T-helper 2 cell treated with Interferon-gamma antibody and Interleukin-4, amounts not matched to agents 5 μg/mL and 100 μg/mL, for 36 hours (primary cell): Measurements from ENCODE around the gene DISP3.

Experiments used
- DNase-seq: peaks from one replicate; pipeline ENCODE4 v3.0.0; 2021; ENCODE audit warnings: low spot score
- H3K27ac Mint-ChIP-seq: one replicate; pipeline ENCODE4 v1.8.0; 2021; ENCODE audit warnings: mild to moderate bottlenecking, mixed read lengths
- H3K27me3 Mint-ChIP-seq: one replicate; pipeline ENCODE4 v1.8.0; 2021; ENCODE audit warnings: low read depth, mixed read lengths
- H3K36me3 Mint-ChIP-seq: one replicate; pipeline ENCODE4 v1.8.0; 2021; ENCODE audit warnings: low read depth, mixed read lengths
- H3K4me1 Mint-ChIP-seq: one replicate; pipeline ENCODE4 v1.8.0; 2021; ENCODE audit warnings: low read depth, mixed read lengths
- H3K4me3 Mint-ChIP-seq: one replicate; pipeline ENCODE4 v1.8.0; 2022; ENCODE audit warnings: mild to moderate bottlenecking, moderate library complexity, mixed read lengths
- H3K9me3 Mint-ChIP-seq: one replicate; pipeline ENCODE4 v1.8.0; 2021; ENCODE audit warnings: mixed read lengths

Gene DISP3

DNA sequence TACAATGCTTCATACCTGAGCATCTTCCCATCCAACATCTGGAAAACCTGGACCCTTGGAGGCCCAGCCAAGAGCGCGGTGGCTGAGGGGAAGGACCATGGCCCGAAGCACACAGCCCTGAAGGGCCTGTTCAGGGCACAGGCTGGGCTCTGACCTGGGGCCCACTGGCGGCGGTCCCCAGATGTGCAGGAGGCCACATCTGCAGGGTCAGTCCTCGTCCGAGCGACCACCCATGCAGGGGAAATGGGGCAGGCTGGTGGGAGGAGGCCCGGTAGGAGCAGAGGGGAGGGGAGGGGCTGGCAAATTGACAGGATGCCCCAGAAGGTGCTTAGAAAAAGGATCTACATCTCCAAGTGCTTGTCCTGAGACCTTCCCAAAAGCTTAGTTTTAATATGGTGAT is 59.9 kb downstream of the DISP3 start:
- Mint-ChIP-seq H3K4me1 (no peaks in the 10 kb centered on the region), H3K9me3 (no peaks in the 10 kb centered on the region), H3K27ac (no peak overlapping the region), H3K4me3 (no peak overlapping the region), H3K27me3 (no peaks in the 10 kb centered on the region), H3K36me3 (no peaks in the 10 kb centered on the region)
- DNase-seq: no peak

DNA sequence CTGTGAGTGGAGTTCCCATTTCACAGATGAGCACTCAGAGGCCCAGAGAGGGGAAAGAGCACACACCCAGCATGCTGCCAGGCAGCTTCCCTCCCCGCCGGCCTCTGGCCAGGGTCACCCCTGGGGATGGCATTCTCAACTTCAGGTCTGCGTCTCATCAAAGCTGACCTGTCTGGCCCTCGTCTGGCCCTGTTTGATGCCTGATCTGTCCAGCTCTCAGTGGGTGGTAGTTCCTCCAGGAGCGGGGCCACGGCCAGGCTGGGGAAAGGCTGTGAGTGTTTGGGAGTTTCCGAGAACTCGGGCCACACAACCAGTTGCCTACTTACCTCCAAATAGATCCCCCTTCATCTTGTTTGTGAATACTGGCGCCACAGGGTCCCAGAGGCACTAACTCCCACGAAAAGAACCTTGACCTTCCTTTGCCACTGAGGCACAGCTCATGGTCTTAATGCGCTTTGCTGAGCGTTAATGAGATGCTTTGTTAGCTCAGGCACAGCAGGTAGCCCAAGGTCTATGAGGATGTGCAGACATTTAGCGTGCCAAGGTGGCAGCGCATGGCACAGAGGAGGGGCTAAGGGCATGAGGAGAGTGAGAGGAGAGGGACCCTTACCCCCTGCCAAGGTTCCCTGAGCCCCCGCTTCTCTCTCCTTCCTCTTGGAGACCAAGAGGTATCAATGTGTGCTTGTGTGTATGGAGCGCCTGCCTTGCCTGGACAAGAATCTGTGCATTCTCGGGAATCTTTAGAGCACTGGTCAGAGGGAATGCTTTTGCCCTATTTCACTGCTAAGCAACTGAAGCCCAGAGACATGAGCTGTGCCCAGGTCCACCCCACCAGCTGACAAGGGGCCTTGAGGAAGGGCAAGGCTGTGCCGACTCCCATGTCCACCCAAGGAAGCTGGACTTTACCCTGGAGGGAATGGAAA is 61.2 kb downstream of the DISP3 start:
- Mint-ChIP-seq H3K4me1 (no peaks in the 10 kb centered on the region), H3K4me3 (no peak overlapping the region), H3K27me3 (no peaks in the 10 kb centered on the region), H3K27ac (no peak overlapping the region), H3K36me3 (no peaks in the 10 kb centered on the region), H3K9me3 (no peaks in the 10 kb centered on the region)
- DNase-seq: no peak

DNA sequence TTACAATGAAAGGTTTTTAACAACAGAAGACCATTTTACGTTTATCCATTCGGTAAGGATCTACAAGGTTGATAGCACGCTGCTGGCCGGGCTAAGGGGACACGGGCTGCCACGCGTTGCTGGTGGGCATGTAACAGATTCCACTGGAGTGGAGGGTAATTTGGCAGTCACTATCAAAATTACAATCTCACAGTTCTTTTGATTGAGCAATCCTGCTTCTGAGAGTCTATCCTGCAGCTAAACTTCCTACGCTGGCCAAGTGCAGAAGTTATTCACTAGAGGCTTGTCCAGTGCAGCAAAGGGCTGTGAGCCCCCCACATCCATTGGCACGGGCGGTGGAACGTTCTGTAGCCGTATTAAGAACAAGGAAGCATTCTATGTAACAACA is 61.8 kb downstream of the DISP3 start:
- Mint-ChIP-seq H3K27ac (no peak overlapping the region), H3K4me1 (no peaks in the 10 kb centered on the region), H3K36me3 (no peaks in the 10 kb centered on the region)

DNA sequence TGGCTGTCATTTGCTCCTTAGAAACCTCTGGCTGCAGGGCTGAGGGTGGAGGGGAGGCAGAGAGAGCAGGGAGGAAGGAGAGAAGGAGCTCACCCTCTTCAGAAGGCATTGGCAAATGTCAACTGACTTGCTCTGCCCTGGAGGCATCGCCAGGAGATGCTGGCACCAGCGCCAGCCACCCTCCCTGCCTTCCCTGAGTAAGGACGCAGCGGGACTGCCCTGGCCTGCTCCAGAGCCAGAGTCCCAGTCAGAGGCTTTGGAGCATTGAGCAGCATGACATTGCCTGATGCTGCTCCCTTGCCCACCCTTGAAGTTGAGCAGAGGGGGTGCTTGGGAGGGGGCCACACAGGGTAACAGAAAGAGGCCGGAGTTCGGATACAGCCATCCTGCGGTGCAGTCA is 62.3 kb downstream of the DISP3 start:
- no peaks in the 10 kb centered on the region for H3K4me1 Mint-ChIP-seq
- H3K27ac Mint-ChIP-seq: no peak overlapping the region
- no peaks in the 10 kb centered on the region for H3K36me3 Mint-ChIP-seq
- no peaks in the 10 kb centered on the region for H3K9me3 Mint-ChIP-seq
- no peak for DNase-seq
- no peaks in the 10 kb centered on the region for H3K27me3 Mint-ChIP-seq
- H3K4me3 Mint-ChIP-seq: no peak overlapping the region

More for the DNA sequence above, 61.8 kb downstream of the DISP3 start:
- Mint-ChIP-seq H3K4me3 (no peak overlapping the region), H3K9me3 (no peaks in the 10 kb centered on the region), H3K27me3 (no peaks in the 10 kb centered on the region)
- DNase-seq: no peak

DNA sequence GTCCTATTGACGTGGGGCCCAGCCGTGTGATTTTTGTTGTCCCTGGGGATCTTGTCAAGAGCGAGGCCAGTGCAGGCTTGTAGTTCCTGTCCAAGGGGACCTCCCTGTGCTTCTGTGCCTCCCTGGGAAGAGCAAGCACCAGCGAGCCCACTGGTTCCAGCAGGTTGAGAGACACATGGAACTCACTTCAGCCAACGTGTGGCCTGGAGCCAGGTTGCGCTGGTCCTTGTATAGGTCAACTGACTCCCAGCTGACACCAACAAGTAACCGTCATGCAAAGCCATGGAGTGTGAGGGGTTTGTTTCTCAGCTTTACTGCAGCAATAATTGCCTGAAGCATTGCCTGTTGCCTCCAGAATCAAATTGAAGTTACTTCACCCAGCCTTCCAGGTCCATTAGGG is 63.0 kb downstream of the DISP3 start:
- Mint-ChIP-seq H3K4me3 (no peak overlapping the region), H3K27ac (no peak overlapping the region), H3K36me3 (no peaks in the 10 kb centered on the region), H3K4me1 (no peaks in the 10 kb centered on the region), H3K9me3 (no peaks in the 10 kb centered on the region), H3K27me3 (no peaks in the 10 kb centered on the region)
- no peak for DNase-seq

DNA sequence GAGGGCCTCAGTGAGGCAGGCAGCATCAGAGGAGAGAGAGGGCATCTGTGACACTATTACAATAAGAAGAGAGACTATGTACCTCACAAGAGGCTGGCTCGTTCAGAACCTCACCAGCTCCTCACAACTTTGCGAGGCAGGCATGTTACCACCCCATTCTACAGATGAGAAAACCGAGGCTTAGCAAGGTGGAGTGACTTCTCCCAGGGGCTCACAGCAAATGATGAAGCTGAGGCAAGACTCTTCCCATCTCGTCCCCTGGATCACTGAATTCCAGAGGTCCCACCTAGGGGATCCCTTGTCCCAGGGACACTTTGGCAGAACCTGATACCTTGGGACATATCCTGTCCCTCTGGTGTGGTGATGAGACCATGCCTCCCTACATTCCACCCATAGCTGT is 64.4 kb downstream of the DISP3 start:
- H3K4me3 Mint-ChIP-seq: no peak overlapping the region
- peaks cover 3% of the 10 kb centered on the region for H3K27me3 Mint-ChIP-seq
- H3K36me3 Mint-ChIP-seq: no peaks in the 10 kb centered on the region
- no peaks in the 10 kb centered on the region for H3K4me1 Mint-ChIP-seq
- no peak for DNase-seq
- no peak overlapping the region for H3K27ac Mint-ChIP-seq
- H3K9me3 Mint-ChIP-seq: no peaks in the 10 kb centered on the region

DNA sequence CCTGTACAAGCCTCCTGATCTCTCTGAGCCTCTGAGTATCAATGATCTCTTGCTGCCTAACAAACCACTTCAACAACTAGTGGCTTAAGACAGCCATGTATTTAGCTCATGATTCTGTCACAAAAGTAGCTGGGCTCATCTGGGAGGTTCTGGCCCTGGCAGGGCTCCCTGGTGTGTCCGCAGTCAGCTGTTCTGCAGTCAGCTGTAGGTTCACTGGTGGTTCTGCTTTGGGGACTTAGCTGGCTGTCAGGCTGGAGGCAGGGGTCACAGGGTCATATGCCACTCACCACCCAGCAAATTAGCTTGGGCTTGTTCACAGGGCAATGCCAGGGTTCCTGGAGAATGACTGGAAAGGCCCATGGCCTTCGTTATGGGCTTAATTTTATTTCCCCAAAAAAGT is 64.8 kb downstream of the DISP3 start:
- Mint-ChIP-seq H3K4me1 (no peaks in the 10 kb centered on the region), H3K27me3 (peaks cover 3% of the 10 kb centered on the region), H3K9me3 (no peaks in the 10 kb centered on the region), H3K36me3 (no peaks in the 10 kb centered on the region), H3K27ac (no peak overlapping the region), H3K4me3 (no peak overlapping the region)
- DNase-seq: no peak

DNA sequence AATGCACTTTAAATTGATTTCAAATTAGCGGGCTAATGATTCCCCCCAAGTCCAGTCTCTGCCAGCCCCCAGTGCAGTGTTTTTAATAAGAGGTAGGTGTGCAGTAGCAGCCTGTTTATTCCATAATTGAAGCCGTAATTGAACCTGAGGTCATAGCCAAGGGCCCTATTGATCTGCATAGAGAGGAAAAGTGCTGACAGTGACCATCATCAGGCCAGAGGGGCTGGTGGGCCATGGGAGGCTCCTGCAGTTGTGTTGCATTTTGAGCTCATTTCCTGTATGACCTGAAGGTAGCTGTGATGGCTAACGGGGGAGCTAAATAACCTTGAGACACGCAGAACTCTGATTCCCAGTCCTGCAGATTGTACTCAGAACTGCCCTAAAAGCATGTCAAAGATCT is 67.5 kb downstream of the DISP3 start:
- no peak overlapping the region for H3K4me3 Mint-ChIP-seq
- no peaks in the 10 kb centered on the region for H3K36me3 Mint-ChIP-seq

DNA sequence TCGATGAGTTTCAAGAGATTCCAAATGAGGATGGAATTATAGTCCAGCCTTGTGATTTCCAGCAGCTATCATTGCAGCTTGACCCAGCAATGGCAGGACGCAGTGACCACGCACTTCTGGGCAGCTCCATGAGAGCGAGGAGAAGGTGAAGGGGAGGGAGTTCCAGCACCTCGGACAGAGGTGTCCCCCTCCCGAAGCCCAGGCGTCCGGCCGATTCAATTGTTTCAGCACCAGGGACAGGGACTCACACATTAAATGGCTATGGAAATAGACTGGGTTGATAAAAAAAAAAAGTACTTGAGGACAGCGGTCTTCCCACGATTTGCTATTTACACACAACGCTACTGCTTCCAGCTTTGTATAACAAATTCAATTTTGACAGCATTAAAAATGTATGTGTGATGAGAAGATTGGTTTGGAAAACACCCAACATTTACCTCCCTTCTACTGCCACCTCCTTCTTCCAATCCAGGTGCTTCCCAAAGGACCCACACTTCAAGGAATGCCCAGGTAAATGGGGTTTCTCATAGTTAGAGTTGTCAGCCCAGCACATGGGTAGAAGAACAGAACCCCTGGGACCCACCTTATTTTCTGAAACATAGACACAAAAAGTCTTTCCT is 71.8 kb downstream of the DISP3 start:
- Mint-ChIP-seq H3K9me3 (no peaks in the 10 kb centered on the region), H3K36me3 (no peaks in the 10 kb centered on the region), H3K27me3 (peaks cover 3% of the 10 kb centered on the region), H3K4me1 (no peaks in the 10 kb centered on the region), H3K4me3 (no peak overlapping the region), H3K27ac (no peak overlapping the region)
- peak; percentile 41 for DNase-seq

More for the DNA sequence above, 67.5 kb downstream of the DISP3 start:
- no peak for DNase-seq
- no peaks in the 10 kb centered on the region for H3K9me3 Mint-ChIP-seq
- H3K27me3 Mint-ChIP-seq: peaks cover 3% of the 10 kb centered on the region
- H3K27ac Mint-ChIP-seq: no peak overlapping the region
- no peaks in the 10 kb centered on the region for H3K4me1 Mint-ChIP-seq

DNA sequence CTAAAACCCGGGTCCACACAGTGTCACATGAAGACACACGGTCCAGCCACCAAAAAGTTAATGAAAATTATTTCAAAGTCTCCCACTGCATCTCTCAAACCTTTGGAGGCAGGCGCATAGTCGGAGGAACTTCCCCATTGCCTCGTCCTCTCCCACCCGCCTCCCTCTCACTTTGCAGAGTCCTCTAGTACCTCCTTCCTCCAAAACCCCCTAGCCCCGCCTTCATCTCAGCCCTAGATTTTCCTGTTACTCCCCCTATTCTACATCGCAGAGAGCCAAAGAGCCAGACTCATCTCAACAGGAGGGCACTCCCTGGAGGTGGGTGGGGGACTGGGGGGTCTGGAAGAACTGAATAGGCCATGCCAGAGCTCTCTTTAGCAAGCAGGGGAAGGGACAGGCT is 79.3 kb downstream of the DISP3 start:
- DNase-seq: no peak
- Mint-ChIP-seq H3K27me3 (peaks cover 18% of the 10 kb centered on the region), H3K27ac (no peak overlapping the region), H3K4me3 (no peak overlapping the region), H3K36me3 (no peaks in the 10 kb centered on the region), H3K9me3 (no peaks in the 10 kb centered on the region), H3K4me1 (no peaks in the 10 kb centered on the region)

DNA sequence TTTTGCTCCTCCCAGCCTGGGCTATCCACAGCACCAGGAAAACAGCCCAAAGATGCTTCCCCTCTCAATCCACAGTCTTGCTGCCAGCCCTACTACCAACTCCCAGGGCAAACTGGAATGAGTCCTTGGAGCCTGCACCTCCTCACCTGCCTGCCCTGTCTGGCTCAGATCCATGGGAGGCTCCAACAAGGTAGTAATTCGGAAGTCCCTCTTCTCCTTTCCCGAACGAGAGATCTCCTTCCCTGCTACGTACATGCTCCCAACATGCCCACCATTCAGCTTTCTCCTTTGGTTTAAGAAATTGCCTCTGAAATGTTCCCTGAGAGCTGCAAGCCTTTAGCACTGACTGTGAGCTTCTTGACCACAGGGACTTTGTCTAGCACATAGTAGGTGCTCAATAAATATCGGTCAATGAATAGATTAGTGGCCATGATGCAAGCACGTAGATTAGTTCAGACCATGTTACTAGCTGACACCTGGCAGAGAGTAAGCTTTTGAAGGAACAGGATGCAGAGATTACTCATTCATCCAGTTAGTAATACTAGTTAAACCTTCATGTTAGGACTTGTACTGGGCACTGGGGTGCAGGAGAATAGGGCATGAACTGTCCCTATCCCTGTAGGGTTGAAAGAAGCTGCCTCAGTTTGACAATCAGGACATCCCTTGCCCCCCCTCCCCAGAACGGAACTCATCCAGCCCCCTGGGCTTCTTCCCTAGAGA is 80.1 kb downstream of the DISP3 start:
- H3K36me3 Mint-ChIP-seq: no peaks in the 10 kb centered on the region
- H3K4me1 Mint-ChIP-seq: no peaks in the 10 kb centered on the region
- DNase-seq: no peak
- peaks cover 18% of the 10 kb centered on the region for H3K27me3 Mint-ChIP-seq
- no peak overlapping the region for H3K4me3 Mint-ChIP-seq
- no peak overlapping the region for H3K27ac Mint-ChIP-seq
- H3K9me3 Mint-ChIP-seq: no peaks in the 10 kb centered on the region

DNA sequence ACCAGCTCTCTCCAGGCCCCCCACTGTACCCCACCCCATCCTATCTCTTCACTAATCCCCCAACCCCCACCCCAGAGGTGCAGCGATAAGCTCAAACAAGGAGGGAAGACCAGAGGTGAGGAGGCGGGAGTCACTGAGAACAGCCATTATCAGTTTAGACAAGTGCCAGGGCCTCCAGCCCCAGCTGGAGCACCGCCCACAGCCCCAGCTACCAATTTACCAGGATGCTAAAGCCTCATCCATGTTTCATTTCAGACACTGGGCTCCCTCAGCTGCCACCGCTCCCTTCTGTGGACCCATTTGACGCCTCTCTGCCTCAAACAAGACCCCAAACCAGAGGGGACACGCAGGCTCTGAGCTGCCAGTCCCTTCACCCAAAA is 80.6 kb downstream of the DISP3 start:
- Mint-ChIP-seq H3K4me1 (no peaks in the 10 kb centered on the region), H3K27me3 (peaks cover 18% of the 10 kb centered on the region), H3K4me3 (no peak overlapping the region), H3K36me3 (no peaks in the 10 kb centered on the region), H3K27ac (no peak overlapping the region), H3K9me3 (no peaks in the 10 kb centered on the region)
- no peak for DNase-seq

DNA sequence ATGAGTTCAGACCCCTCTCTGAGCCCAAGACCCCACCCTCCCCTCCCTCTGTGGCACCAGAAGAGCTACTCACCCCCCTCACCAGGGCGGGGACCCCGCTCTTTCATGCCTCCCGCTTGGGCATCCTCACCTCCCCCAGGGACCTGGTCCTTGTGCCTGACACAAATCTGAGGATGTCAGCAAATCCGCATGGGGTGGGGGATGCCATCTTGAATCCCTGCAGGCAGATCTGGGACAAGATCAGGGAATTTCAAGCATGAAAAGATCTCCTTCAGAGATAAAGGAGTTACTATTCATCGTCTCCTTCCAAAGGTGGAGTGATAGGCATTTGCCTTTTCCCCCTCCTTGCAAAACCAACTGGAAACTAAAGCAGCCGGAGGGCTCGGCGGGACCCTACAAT is 81.1 kb downstream of the DISP3 start:
- Mint-ChIP-seq H3K27me3 (peaks cover 18% of the 10 kb centered on the region), H3K4me3 (no peak overlapping the region), H3K4me1 (no peaks in the 10 kb centered on the region), H3K36me3 (no peaks in the 10 kb centered on the region), H3K9me3 (no peaks in the 10 kb centered on the region), H3K27ac (no peak overlapping the region)
- DNase-seq: no peak

DNA sequence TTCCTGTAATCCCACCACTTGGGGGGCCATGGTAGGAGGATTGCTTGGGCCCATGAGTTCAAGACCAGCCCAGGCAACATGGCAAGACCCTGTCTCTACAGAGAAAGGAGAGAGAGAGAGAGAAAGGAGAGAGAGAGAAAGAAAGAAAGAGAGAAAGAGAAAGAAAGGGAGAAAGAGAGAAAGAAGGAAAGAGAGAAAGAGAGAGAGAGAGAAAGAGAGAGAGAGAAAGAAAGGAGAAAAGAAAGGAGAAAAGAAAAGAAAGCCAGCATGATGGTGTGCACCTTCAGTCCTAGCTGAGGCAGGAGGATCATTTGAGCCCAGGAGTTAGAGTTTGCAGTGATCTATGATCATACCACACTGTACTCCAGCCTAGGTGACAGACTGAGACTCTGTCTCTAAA is 82.8 kb downstream of the DISP3 start:
- H3K27me3 Mint-ChIP-seq: peaks cover 19% of the 10 kb centered on the region
- no peak overlapping the region for H3K27ac Mint-ChIP-seq
- no peak overlapping the region for H3K4me3 Mint-ChIP-seq
- H3K4me1 Mint-ChIP-seq: no peaks in the 10 kb centered on the region
- no peak for DNase-seq
- no peaks in the 10 kb centered on the region for H3K36me3 Mint-ChIP-seq
- no peaks in the 10 kb centered on the region for H3K9me3 Mint-ChIP-seq
